NCI-H82 treated with DMSO at 0.1 percent for 48 hours (cell line): ENCODE results near the gene TENM3.

Experiments
- DNase-seq: peaks from one replicate; lab custom pipeline; 2025; ENCODE audit not compliant: unreplicated experiment; lab: John Stamatoyannopoulos, UW

The TENM3 gene

DNA sequence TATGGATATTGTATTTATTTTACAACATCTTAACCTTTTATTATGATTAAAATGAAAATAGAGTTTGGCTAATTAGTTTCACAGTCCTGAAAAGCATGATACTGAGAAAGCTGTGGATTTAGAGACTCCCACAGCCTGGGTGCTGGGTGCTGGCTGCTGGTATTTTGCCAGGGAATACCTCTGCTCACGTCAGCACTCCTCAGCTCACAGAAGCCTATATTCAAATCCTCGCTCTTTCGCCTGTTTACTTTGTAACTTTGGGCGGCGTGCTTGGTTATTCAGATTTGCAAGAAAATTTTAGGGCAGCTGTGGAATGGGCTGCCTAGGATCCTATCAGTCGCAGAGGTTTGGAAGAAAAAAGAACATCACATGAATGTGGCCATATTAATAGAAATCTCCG is 412.1 kb downstream of the TENM3 start:
- no peak for DNase-seq

DNA sequence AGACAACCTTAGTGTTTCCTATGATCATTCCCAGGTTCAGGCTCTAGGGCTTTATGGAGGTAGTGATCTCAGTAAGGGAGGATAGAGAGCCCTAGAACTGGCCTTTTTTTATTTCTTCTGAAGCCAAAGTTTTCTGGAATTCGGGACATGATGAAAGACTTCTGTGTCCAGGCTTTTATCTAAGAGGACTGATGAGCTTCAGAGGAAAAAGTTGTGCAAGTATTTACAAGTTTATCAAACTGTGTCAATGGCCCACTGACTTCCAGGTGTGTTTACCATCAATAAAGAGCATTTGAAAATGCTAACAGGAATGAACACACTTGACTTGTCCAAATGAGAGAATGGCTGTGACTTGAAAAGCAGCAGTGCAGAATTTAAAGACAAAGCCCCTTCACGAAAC is 419.3 kb downstream of the TENM3 start:
- no peak for DNase-seq

DNA sequence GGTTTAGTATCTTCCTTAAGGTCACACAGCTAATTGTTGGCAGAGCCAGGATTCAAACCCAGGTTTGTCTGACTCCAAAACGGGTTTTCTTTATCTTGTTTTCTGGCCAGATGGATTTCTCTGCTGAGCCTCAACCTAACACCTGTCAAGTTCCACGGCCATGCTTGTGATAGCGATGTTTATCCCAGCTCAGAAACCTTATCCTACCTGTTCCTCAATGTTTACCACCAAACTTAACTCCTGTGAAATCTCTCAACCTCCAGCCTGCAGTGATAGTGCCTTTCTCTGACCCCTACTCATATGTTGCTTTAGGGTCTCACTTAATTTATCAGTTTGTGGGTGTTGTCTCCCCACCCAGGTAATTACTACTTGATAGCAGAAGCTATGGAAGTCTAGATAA is 428.0 kb downstream of the TENM3 start:
- DNase-seq = no peak

DNA sequence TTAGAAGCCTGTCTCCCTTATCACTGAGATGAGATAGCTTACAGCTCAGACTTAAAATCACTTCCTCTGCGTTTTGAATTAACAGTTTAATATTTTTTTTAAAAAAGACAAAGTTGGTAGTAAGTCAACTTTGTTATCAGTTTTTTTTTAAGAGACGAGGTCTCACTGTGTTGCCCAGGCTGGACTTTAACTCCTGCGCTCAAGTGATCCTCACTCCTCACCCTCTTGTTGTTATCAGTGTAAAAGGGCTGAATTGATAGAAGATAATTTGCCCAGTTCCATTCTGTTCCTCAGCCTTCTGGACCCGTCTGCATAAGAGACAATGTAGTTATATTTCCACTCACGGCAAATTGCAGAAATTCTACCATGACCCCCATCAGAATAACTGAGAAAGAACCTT is 428.5 kb downstream of the TENM3 start:
- no peak for DNase-seq

DNA sequence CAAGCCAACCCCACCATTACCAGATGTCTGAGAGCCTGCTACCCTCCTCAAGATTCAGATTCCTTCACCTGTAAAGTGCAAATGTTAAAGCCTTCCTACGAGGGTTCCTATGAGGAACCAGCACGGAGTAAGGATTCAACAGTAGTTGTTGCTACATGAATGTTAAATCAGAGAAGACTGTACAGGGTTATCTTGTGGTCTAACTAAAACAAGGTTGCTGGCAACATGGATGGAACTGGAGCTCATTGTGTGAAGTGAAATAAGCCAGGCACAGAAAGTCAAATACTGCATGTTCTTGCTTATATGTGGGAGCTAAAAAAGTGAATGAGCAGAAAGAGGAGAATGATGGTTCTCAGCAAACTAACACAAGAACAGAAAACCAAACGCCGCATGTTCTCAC is 435.4 kb downstream of the TENM3 start:
- no peak for DNase-seq

DNA sequence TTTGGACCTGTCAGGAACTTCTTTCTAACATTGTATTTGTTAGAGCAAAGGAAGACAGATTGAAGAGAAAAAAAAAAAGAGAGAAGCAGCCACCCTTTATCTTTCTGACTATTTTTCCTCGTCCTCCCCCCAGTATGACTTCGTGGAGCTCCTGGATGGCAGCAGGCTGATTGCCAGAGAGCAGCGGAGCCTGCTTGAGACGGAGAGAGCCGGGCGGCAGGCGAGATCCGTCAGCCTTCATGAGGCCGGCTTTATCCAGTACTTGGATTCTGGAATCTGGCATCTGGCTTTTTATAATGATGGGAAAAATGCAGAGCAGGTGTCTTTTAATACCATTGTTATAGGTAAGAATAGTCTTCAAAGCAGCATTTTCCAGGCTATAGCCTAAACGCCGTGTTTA is 436.3 kb downstream of the TENM3 start:
- DNase-seq = no peak

DNA sequence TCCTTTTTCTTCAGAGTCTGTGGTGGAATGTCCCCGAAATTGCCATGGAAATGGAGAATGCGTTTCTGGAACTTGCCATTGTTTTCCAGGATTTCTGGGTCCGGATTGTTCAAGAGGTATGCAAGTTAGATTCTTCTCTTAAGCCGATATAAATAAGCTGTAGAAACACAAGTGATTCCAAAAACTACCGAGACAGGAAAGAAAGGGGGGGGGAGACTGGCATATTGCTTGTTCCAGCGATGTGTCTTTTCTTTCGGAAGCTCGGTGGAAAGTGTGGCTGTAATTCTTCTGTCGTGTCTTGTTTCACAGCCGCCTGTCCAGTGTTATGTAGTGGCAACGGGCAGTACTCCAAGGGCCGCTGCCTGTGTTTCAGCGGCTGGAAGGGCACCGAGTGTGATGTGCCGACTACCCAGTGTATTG is 437.0 kb downstream of the TENM3 start:
- DNase-seq = no peak

DNA sequence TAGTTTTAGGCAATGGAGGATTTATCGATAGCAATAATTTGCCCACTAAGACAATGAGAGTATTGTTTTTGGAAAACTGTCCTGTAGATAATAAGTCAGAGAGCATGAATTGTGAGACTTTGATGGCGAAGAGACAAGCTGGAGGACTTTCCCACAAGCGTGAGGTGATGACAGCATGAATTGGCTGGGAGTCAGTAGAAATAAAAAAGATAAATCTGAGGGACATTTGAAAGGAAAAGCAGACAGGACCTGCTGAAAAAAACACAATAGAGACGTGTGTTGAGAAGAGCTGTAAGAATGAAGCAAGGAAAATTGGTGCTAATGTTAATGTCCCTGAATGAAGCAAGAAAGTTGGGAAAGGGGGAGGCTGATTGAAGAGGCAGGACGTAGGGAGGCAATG is 440.5 kb downstream of the TENM3 start:
- no peak for DNase-seq

DNA sequence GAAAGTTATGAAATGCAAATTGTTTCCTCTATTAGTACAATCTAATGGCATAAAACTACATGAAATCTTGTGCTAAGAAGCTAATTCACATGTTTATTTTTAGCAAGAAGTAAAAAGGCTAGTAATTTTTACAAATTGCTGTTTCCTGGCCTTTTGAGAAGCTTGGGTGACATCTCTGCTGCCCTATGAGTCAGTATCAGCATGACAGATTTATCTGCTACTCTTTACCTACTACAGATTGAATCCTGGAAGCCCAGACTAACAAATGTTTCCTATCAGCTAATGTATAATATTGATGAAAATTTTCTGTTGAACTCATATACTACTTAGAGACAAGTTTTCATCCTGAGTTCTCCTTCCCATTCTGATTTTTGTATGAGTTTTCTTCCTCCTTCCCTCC is 441.6 kb downstream of the TENM3 start:
- DNase-seq = no peak

DNA sequence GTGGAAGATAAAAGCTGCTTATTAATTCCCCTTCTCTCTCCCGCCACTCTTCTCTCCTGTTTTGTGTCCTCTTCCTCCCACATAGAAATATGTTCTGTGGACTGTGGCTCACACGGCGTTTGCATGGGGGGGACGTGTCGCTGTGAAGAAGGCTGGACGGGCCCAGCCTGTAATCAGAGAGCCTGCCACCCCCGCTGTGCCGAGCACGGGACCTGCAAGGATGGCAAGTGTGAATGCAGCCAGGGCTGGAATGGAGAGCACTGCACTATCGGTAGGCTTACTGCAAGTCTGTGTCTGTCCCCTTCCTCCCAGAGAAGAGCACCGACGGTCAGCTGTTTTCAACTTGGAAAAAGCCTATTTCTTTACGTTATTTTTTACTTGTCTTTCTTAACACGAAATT is 444.9 kb downstream of the TENM3 start:
- no peak for DNase-seq

DNA sequence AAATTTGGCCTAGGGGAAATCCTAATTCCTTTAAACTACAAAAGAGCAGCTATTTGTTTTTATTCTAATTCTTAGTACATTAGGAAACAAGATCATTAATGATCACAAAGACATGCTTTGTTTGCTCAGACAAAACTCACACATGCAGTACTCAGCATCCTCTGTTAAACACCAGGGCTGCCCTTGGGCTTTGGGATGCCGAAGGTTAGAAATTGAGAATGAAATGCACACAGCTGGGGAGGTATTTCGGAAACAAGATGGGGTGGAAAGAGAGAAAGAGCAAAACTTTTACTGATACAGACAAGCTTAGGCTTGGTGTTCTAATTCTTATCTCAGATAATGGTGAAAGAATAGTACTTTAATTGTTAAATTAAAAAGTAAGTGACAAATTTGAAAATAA is 451.3 kb downstream of the TENM3 start:
- no peak for DNase-seq

DNA sequence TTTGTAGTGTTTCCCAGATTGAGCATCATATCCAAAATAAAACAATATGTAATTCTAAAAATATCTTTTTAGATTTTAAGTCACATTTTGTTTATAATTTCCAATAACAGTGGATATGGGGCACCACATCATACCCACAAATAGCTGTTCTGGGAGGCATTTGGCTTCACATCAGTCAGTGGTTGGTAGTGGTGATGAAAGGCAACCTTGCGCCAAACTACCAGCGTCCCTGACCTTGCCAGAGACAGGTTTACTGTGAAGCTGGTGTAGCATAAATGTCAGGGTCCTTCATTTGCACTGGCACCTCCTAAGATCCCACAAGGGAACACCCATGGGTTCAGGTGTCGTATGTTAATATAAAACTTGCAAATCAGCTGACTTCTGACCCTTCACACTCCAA is 451.8 kb downstream of the TENM3 start:
- no peak for DNase-seq

DNA sequence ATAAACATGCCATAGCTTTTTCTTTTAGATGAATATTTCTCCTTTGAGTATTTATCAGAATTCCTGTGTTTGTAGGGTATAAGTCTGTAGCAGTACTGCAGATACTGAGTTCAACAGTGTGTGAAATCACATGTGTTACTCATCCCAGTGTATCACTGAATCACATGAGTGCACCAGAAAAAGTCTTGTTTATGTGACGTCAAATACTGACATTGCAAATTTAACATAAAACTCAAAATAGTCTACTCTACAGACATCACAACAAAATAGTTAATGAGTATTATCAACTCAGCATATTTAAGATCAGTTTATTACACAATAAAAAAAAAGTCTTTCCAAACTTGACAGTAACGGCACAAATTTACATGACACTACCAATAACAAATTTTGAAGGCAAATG is 452.6 kb downstream of the TENM3 start:
- no peak for DNase-seq

DNA sequence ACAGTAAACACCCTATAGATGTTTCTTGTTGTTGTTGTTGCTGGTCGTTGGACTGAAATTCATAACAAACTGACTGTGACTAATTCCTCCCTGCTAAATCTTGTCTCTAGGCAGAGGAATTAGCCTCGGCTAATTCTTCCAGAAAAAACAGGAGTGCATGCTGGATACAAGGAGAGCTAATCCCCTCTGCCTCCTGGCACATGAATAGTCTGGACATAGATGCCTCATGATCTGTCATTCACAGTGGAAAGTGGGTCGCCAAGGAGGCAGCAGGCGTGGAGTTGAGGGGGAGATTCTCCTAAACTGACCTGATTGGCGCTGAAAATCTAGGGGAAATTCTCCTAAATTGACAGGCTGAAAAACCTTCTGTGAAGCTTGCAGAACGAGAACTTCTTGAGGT is 453.9 kb downstream of the TENM3 start:
- DNase-seq = peak; percentile 4

DNA sequence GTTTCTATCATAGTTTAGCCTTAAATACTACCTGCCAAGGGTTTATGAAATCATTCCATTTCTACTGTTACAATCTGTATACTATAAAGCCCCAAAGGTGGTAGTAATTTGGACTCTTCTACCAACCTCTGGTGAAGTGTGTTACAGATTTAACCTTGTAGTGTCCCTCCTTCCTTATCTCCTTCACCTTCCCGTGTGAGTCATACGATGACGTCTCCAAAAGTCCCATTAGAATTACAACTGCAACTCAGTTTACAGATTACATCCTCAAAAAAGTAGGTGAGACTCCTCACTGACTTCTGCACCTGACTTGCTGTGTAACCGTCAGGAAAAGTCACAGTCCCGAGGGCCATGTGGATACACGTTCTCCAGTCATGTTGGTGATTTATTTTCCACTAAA is 455.0 kb downstream of the TENM3 start:
- no peak for DNase-seq

DNA sequence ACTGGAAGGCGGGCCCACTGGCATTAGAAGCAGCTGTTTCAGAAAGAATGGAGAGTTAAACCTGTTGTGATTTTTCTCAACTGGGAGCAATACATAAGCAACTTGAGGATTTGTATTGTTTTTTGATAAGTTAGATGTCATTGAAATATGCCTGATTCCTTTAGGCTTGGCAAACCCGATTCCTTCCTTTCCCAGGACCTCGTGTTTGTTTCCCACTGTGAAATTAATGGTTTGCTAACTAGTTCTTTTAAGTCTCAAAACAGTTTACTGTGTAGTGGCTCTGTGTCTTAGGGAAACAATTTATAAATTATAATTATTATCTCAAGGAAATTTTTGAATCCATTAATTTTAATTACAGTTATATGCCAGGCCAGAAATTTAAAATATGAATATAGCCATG is 456.0 kb downstream of the TENM3 start:
- DNase-seq = no peak

DNA sequence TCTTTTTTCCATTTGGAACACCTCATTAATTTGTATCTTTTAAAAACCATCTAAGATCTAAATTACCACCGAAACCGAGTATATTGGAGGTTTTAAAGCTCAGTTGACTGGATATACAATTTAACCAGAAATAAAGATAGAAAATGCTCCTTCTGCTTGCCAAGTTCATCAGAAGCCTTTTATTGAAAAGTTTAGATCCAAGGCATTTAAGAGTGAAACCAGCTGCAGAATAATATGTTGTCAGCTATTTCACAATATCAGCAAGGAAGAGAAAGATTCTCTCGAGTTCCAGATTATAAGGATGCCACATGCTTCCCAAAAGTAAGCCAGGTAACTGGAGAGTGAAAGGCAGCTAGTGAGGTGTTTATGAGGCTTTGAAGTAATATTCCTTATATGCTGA is 456.6 kb downstream of the TENM3 start:
- DNase-seq = no peak

DNA sequence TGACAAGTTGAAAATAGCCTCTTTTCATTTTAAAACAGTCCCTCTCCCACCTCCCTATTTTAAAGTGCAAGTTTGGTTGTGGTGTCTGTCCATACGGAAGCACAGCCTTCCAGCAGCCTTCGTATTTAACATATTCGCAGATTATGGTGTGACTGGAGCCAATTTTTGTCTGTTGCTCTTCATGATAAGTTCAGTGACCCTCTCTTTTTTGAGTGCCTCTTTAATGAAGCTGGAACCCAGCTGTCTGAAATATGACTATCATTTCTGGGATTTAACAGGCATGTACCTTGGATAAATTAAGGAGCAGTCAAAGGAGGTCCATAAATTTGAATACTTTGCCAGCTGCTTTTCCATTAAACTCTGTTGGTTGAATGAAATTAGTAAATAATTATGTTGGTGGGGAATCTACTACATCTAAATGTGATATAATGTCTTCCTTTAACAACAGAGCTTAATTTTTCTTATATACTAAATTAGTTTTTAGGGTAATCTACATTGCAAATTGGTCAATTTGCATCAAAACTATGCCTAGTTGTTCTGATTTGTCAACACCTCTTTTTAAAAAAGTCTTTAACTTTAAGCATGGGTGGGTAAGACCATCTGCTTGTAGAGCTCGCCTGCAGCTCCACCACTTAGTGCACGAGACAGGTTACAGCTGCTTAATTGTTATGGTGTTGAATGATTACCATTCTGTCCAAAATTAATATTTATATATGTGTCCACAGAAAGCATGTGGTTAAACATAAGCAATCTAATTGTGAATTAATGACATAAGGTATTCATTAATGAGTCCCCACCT is 457.4 kb downstream of the TENM3 start:
- no peak for DNase-seq

DNA sequence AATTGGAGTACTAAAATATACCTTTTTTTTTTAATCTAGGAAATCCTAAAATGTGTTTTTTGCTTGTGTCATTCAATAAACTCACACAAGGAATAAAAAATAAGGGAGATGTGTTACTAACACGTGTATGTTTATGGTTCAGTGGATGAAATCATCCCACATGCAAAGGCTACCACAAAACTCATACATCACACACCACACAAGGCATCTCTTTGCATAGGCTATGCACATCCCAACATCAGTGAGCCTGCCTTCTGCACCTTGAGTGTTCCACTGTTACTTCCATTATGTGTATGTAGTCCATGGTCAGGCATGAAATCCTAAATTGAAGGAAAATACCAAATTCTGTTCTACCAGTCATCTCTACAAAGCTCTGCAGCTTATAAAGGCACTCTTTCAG is 460.9 kb downstream of the TENM3 start:
- DNase-seq = no peak

DNA sequence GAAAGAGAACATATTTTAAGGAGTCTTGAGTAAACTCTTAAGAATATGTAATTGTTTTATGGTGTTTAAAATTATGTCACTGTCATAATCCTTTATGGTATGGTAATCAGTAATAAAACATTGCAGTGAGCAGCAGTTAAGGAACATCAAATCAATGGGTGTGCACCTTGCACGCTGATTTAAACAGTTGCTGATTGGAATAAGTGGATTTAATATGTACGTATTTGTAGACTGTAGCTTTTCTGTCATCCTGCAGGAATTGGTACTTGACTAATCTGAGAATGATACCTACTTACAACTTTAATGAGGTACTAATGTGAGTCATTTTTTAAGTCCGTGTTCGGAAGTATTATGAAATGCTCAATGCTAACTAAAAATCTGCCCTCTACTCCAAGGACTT is 461.7 kb downstream of the TENM3 start:
- no peak for DNase-seq

DNA sequence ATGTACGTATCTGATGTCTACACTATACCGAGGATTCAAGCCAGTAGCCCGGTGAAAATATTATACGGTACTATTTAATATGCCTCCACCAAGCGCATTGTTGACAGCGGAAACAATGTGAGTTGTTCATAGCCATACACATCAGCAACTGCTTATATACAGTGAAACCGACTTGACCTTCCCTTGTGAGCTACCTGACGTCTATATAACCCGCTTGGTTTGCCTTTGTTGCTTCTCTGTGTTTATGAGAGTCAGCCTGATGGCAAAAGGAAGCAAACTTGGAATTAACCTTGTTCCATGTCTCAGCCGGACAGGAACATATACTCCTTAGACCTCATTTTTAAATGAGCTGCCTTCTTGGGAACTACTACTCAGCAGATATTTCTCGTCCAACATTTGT is 462.2 kb downstream of the TENM3 start:
- DNase-seq = no peak

DNA sequence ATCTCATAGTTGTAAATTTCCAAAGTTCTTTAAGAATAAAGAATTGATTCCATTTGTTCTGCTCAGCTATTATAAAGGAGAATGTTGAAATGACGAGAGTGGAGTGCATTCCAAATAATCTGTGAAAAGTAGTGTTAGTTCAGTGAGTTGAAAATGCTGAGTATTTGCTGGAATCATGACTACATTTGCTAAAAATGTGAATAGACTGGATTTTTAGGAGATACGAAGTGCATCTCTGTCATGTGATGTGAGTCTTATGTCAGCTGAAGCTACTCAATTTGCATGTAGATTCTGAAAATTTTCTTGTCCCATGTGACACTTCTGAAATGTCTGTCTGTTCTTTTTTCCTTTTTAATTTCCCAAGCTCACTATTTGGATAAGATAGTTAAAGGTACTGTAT is 468.0 kb downstream of the TENM3 start:
- DNase-seq = no peak

DNA sequence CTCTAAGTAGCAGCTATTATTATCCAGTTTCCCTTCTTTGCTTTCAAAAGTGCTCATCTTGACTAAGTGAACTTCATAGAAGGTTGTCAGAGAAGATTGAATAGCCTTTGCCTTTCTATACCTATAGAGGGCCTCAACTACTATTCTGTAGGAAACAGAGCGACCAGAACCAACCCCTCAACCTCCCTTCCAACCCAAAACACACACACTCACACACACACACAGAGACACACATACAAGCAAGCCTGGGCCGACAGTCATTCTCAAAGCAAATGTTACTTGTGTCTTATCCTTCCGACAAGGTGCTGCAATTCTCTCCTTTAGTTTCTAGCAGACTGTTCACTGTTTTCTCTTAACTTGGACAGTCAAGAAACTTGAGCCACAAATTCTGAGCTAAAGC is 472.3 kb downstream of the TENM3 start:
- DNase-seq = no peak
